ENCODE results near the gene SLC25A12. TPM values are rescaled to one million over a fixed set of nuclear protein-coding genes. Genes with fewer than 3 reads are reported as not detected.

SLC25A12 gene
- total and polyA plus RNA-seq, 12 donors = 9.2 to 26.0 (median 21.0) TPM

DNA sequence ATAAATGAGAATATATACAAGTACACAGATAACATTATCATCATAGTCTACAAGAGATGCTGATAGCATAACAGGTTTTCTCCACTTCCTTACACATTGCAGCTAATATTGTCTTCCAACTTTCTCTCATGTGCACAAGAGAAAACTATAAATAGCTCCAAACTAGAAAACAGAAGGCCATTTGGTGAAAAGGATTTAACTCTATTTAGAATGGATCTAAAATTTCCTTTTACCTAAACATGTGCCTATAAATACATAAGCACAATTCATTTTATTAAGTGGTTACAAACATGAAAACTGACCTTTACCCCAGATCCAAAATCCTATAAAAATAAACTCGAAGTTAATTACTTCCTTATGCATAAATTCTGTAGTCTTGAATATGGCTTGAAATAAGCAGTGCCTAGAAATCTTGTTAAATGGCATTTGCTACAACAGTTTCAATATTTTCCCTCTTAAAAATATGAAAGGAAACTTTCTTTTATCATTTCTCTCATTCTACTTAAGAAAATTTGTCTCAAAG lies 41.6 kb downstream of the SLC25A12 start:
- Histone ChIP-seq H3K4me1 (replicated peaks in 1 of 2) (peaks cover 0 to 23% of the 10 kb centered on the region in 2 donors), H3K36me3 (replicated peaks in 1 of 2) (no peaks in the 10 kb centered on the region), H3K27me3 (no peaks in the 10 kb centered on the region), H3K9me3 (replicated peaks in 1 of 3) (no peaks in the 10 kb centered on the region), H3K27ac (no peak overlapping the region), H3K4me3 (no peak overlapping the region)
- no peak for DNase-seq
- intact Hi-C loops (cut with DNase I) = no loop called here
- TF ChIP-seq POLR2A (IDR thresholded peaks at IDR 0.05) = no peak
- TF ChIP-seq, protein P1, sequence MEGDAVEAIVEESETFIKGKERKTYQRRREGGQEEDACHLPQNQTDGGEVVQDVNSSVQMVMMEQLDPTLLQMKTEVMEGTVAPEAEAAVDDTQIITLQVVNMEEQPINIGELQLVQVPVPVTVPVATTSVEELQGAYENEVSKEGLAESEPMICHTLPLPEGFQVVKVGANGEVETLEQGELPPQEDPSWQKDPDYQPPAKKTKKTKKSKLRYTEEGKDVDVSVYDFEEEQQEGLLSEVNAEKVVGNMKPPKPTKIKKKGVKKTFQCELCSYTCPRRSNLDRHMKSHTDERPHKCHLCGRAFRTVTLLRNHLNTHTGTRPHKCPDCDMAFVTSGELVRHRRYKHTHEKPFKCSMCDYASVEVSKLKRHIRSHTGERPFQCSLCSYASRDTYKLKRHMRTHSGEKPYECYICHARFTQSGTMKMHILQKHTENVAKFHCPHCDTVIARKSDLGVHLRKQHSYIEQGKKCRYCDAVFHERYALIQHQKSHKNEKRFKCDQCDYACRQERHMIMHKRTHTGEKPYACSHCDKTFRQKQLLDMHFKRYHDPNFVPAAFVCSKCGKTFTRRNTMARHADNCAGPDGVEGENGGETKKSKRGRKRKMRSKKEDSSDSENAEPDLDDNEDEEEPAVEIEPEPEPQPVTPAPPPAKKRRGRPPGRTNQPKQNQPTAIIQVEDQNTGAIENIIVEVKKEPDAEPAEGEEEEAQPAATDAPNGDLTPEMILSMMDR (IDR thresholded peaks at IDR 0.05) = no peak
- 0% methylated on average over 1 of the region's 1 CpG for WGBS, 4 donors

DNA sequence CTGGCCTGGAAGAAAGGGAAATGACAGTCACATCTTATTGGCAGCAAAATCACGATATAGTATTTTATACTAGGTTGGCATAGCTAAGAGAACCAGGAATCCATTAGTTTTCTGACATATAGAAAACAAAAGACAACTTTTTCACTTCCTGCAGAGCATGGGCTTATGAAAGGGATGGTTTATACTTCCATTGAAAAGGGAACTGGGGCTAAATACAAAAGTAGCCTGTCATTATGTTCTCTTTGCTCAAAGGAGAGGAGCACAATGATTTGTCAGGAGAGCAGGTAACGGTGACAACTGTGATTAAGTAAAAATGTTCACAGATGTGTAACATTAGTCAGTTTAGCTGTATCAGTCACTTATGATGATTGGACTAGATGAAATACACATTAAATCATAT lies 46.4 kb downstream of the SLC25A12 start:
- H3K4me3 ChIP-seq = no peak overlapping the region
- WGBS, 4 donors = 83 to 91% (median 89%) methylated on average over 2 of the region's 2 CpGs
- no peak for DNase-seq
- TF ChIP-seq POLR2A (IDR thresholded peaks at IDR 0.05) = no peak
- TF ChIP-seq, protein P1 (IDR thresholded peaks at IDR 0.05) = no peak
- no peaks in the 10 kb centered on the region for H3K27me3 ChIP-seq
- H3K27ac ChIP-seq = no peak overlapping the region
- H3K36me3 ChIP-seq (replicated peaks in 1 of 2) = no peaks in the 10 kb centered on the region
- intact Hi-C loops (cut with DNase I) = no loop called here
- peaks cover 0 to 7% of the 10 kb centered on the region in 2 donors for H3K4me1 ChIP-seq (replicated peaks in 1 of 2)
- H3K9me3 ChIP-seq (replicated peaks in 1 of 3) = no peaks in the 10 kb centered on the region

DNA sequence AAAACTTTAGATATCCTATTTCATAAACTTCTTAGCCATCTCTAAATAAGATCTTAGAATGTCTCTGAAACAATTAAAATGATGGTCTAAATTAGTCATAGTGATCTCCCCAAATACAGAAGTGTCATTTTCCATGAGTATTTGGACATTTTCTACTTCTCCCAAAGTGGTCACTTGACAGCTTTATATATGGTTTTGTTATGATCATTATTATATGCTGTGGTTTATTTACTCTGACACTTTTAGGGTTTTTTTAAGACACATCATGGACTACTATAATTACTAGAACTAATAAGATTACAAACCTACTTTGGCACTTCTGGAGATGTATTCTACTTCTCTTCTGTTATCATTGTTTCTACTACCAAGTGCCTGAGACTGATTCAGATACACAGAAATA lies 47.1 kb downstream of the SLC25A12 start:
- no peak for DNase-seq
- Histone ChIP-seq H3K36me3 (replicated peaks in 1 of 2) (peaks cover 0 to 1% of the 10 kb centered on the region in 2 donors), H3K9me3 (replicated peaks in 1 of 3) (no peaks in the 10 kb centered on the region), H3K27ac (no peak overlapping the region), H3K4me1 (replicated peaks in 1 of 2) (no peaks in the 10 kb centered on the region), H3K27me3 (no peaks in the 10 kb centered on the region), H3K4me3 (no peak overlapping the region)
- intact Hi-C loops (cut with DNase I) = no loop called here
- no peak for TF ChIP-seq POLR2A (IDR thresholded peaks at IDR 0.05)
- TF ChIP-seq, protein P1 (IDR thresholded peaks at IDR 0.05) = no peak

DNA sequence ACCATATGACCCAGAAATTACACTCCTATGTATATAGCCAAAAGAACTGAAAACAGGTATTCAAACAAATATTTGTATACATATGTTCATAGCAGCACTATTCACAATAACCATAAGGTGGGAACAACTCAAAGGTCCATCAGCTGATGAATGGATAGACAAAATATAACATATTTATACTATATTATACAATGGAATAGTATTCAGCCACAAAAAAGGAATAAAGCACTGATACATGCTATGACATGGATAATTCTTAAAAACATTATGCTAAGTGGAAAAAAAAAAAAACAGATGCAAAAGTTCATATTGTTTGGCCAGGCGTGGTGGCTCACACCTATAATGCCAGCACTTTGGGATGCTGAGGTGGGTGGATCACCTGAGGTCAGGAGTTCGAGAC lies 52.0 kb downstream of the SLC25A12 start:
- intact Hi-C loops (cut with DNase I) = no loop called here
- 91 to 99% (median 96%) methylated on average over 2 of the region's 2 CpGs for WGBS, 4 donors
- H3K4me1 ChIP-seq (replicated peaks in 1 of 2) = peaks cover 0 to 15% of the 10 kb centered on the region in 2 donors
- H3K9me3 ChIP-seq (replicated peaks in 1 of 3) = no peaks in the 10 kb centered on the region
- H3K27ac ChIP-seq = no peak overlapping the region
- DNase-seq = no peak
- TF ChIP-seq POLR2A (IDR thresholded peaks at IDR 0.05) = no peak
- TF ChIP-seq, protein P1 (IDR thresholded peaks at IDR 0.05) = no peak
- no peaks in the 10 kb centered on the region for H3K27me3 ChIP-seq
- H3K4me3 ChIP-seq = no peak overlapping the region
- peaks cover 0 to 7% of the 10 kb centered on the region in 2 donors for H3K36me3 ChIP-seq (replicated peaks in 1 of 2)

Data from adrenal gland (tissue), 12 donors.